NOMO-1 (cell line): Measurements from ENCODE around the gene SAMD14.
A peak's percentile ranks its signal among the peaks of the same experiment; 100 is the strongest.

Experiments used
- DNase-seq, 2 experiments: peaks; one replicate each; lab custom pipeline; 2025; ENCODE audit not compliant: unreplicated experiment in 2 of 2; lab: John Stamatoyannopoulos, UW

The SAMD14 gene

DNA sequence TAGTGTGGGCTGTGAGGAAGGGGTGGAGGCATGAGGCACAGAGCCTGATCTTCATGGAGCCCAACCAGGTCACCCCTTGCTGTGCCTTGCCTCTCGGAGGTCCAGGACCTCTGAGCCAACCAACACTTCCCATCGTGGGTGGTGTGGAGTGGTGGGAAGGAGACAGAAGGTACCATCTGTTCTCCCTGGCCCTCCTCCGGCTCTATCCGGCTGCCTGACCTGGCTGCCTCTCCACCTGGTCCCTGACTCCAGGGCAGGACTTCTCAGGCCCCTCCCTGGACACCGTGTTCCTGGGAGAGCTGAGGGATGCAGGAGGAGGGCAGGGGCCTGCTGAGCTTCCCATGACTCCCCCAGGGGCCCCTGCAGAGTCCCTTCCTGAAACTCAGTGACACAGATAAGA is 31.0 kb downstream of the SAMD14 start:
- no peak for DNase-seq

DNA sequence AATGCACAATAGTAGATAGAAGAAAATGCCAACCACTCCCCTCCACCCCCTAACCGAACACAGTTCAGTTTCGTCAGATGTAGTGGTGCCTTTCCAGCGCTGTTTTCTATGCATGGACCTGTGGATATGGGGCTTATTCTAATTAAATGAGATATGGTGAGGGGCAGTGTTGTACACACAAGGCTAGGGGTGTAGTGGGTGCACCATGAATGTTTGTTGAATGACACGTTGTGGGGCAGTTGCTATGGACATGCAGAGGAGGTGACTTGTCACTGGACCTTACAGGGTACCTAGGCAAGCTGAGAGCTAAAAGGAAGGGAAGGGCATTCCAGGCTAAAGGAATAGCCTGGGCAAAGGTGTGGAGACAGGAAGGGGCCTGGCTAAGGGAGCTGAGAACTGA is 31.4 kb downstream of the SAMD14 start:
- no peak for DNase-seq

DNA sequence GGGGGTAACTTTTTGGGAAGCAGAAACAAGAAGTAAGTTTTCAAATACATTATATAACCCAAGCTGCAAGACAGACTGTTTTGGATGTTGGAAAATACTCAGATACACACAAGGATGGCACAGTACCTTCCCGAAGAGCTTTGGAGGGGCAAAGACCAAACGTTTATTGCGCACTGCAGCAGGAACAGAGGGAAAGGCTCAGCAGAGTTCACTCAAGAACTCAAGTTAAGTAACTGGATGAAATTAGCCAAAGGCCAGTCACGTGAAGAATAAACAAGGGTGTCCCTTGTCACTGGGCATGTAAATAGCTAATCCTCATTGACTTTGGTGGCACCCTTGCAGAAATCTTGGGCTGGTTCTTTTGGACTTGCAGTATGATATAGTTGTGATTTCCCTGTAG is 32.0 kb downstream of the SAMD14 start:
- no peak for DNase-seq

DNA sequence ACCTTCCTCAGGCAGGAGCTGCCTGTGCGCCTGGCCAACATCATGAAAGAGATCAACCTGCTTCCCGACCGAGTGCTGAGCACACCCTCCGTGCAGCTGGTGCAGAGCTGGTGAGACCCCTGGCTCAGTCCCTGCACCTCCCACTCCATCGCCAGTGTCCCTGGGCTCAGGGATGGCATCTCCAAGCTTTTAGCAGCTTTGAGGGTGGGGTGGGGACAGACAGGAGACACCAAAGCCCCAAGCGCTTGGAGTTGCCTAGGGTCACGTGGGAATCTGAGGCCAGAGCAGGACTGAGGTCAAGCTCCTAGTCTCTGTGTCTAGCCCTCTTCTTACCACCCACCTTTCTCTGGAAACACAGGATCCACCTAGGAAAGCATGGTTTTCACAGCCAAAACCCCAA is 32.5 kb downstream of the SAMD14 start:
- no peak for DNase-seq

DNA sequence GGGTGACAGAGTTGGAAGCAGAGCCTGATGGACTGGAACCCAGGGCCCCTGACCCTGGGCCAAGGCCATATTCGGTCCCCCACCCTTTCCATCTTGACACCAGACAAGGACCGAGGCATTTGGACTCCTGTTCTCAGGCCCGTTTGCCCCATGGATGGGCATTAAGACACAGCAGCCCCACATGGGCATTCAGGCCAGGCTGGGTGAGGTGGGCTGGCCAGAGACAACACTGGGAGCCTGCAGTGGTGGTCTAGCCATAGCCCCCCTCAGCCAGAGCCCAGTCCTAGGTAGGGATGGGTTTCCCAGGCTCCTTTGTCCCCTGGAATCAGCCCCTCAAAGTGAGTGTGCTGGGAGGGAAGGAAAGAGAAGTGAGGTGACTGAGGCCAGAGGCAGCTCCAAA is 33.2 kb downstream of the SAMD14 start:
- DNase-seq, result no peak

DNA sequence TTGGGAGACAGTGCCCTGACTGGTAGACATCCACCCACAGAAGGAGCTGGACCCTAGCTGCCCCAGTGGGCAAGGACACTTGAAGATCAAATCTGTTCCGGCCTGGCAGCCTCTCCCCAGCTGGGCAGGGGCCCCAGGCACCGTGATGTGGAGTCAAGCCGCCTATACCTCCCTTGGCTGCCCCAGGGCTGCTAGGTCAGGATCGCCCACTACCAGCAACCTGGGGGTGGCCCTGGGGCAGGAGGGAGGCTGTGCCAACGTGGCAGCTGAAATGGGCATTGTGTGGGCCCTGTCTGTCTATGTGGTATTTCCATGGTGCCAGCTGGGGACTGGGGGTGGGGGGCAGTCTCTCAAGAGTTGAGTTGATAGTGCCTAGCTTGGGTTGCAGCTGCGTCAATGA is 33.9 kb downstream of the SAMD14 start:
- no peak for DNase-seq

DNA sequence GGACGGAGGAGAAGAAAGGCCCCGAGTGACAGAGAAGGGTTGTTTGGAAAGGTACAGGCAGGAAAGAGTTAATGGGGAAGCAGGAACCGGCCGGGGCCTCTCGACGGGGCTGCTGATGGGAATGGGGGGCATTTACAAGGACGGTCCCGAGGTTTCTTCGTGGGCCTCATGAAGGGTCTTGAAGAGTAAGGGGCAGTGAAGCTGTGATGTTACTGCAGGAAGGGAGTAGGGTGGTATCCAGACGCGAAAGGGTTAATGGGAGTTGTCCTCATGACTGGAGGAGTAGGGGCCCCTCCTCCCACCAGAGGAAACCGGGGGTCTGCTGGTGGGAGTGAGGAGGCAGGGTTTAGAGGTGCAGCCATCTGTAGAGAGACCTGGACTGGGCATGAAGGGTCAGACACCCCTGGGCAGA is 34.3 kb downstream of the SAMD14 start:
- no peak for DNase-seq

DNA sequence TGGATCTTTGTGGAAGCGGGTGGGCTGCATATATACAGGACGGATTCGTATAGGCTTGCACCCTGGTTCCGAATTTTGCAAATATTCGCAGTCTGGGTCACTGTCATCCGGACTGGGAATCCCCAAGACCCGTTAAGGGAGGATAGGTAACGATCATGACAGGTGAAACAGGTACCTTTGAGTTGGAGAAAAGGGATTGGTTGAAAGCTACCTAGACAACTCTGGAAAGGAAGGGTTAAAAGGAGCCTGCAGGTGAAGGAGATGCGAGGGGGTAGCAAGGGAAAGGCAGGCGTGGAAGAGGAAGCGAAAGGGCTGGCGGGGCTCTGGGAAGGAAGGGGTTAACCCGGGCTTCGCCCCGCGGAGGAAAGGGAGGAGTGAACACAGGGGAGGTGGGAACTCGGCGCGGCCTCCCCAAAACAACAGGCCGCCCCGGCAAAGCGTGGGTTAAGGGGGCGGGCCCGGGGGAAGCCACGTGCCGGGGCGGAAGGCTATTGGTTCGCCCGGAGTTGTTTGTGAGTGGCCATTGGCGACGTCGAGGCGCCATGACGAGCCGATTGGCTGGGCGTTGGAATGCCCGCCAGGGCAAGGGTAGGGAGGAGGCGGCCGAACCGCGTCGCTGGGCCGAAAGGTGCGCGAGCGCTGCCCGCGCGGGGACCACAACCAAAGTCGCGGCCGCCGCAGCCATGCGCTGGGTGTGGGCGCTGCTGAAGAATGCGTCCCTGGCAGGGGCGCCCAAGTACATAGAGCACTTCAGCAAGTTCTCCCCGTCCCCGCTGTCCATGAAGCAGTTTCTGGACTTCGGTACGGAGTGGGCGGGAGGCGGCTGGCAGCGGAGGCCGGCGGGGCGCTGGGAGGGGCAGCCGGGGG is 35.0 kb downstream of the SAMD14 start, which contains the start of gene PDK2:
PDK2 (plus strand) TSS at position 599 of the 867 bp plus-strand sequence; CDS start at position 684, 85 bp downstream.
- DNase-seq, result peak; percentile 95 to 97

DNA sequence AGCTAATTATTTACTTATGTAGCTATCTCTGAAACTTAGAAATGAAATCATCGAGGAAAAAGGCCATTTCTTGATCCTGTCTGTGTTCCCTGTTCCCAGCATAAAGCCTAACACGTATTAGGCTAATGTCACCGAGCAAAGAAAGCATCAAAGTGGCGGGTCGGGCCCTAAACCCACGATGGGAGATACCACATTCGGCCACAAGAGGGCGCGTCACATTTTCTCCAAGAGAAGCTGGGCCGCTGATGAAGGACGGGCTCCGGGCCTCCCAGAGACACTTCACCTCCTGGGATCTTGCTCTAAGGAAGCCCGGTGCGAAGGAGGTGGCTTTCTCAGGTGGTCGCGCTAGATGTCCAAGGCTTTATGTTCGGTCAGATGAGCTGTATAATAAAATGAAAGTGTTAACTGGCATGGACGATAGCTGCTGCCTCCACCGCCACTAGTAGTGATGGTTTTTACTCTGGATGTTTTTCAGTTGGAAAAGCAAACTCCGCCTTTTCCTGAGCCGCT is 35.7 kb downstream of the SAMD14 start:
- DNase-seq, result peak; percentile 67 to 72

DNA sequence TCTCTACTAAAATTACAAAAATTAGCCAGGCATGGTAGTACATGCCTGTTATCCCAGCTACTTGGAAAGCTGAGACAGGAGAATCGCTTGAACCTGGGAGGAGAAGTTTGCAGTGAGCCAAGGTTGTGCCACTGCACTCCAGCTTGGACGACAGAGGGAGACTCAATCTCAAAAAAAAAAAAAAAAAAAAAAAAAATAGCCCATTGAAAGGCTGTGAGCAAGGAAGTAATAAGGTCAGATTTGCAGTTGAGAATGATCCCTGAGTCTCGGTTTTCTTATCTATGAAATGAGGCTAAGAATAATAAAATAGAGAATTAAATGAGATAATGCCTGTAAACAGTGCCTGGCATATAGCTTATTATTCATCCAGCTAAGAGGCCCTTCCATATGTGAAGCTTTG is 36.2 kb downstream of the SAMD14 start:
- no peak for DNase-seq

DNA sequence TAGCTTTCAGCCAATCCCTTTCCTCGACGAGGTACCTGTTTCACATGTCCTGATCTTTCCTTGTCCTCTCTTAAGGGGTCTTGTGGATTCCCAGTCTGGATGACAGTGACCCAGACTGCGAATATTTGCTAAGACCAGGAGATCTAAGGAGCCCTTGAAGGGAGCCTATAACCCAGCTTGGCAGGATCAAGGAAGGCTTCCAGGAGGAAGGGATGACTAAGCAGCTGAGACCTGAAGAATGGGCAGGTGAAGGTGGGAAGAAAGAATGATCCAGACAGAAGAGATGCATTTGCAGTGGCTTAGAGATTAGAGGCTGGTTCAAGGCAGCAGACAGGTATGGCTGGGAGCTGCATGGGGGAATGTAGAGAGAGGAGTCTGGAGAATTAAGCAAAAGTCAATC is 36.7 kb downstream of the SAMD14 start:
- DNase-seq, result no peak

DNA sequence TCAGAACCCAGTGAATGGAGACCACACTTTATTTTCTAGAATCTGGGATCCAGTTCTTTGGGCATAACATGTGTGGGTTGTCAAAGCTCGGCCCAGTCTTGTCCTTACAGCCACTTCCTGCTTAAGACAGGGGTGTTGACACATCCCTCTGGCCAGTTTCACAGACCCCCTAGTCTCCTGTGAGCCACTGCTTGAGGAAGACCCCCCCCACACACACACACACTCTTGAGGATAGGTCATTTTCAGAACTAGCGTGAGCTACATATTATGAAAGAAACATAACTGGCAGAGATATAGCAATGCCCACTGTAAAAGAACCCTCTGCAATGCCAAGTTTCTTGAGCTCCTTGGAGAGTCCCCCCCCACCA is 38.1 kb downstream of the SAMD14 start:
- no peak for DNase-seq

DNA sequence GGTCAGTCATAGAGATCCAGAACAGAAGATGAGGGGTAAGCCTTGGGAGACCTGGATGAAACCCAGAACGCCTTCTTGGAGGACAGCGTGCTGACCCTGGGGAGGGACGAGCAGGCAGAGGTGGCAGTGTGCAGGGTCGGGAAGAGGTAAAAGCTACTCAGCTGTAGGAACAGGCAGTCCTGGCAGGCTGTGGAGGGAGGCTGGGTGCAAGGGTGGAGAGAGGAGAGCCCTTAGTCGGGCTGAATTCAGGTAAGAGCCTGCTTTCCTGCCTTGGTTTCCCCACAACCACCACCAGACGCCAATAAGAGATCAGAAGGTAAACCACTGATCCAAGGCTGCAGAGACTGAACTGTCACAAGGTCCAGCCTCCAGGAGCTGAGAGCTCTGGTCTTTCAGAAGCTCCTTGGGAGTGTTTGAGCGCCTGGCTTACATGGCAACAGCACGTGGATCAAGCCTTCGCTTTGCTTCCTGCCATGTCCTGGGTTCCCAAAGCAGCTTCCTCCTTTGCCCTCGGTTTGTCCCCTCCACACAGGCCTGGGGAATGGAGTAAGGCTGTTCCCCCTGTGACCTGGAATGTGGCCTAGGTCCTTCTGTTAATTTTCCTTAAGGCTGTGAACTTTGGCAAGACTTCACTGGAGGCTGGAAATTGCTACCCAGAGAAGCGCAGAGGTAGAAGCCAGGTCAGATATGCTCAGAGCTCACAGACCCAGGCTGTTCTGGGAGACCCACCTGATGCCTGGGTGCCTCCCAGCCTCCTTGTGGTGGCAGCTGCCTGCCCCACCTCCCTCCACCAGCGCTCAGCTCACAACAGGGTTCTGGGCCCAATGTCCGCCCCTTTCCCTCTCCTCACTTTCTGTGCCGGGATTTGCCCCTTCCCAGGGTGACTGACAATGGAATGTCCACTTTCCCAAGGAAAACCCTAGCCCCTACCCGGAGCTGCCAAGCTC is 38.7 kb downstream of the SAMD14 start:
- no peak for DNase-seq

DNA sequence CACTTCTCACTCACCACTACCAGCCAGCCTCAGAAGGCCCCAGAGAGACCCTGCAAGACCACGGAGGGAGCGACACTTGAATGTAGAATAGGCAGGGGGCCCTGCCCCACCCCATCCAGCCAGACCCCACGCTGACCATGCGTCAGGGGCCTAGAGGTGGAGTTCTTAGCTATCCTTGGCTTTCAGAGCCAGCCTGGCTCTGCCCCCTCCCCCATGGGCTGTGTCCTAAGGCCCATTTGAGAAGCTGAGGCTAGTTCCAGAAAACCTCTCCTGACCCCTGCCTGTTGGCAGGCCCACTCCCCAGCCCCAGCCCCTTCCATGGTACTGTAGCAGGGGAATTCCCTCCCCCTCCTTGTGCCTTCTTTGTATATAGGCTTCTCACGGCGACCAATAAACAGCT is 39.9 kb downstream of the SAMD14 start:
- no peak for DNase-seq

DNA sequence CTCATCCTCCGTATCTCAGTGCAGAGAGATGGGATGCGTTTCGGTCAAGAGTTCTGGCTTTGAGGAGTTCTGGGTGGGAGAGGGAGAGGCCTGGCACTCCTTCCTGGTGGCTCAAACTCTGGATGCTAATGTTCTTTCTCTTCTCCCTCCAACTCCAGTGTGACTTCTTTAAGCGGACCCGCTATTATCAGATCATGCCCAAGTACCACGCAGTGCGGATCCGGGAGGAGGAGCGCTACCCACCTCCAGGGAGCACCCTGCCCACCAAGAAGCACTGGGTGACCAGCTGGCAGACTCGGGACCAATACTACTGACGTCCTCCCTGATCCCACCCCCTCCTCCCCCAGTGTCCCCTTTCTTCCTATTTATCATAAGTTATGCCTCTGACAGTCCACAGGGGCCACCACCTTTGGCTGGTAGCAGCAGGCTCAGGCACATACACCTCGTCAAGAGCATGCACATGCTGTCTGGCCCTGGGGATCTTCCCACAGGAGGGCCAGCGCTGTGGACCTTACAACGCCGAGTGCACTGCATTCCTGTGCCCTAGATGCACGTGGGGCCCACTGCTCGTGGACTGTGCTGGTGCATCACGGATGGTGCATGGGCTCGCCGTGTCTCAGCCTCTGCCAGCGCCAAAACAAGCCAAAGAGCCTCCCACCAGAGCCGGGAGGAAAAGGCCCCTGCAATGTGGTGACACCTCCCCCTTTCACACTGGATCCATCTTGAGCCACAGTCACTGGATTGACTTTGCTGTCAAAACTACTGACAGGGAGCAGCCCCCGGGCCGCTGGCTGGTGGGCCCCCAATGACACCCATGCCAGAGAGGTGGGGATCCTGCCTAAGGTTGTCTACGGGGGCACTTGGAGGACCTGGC is 40.8 kb downstream of the SAMD14 start:
- DNase-seq, result no peak

DNA sequence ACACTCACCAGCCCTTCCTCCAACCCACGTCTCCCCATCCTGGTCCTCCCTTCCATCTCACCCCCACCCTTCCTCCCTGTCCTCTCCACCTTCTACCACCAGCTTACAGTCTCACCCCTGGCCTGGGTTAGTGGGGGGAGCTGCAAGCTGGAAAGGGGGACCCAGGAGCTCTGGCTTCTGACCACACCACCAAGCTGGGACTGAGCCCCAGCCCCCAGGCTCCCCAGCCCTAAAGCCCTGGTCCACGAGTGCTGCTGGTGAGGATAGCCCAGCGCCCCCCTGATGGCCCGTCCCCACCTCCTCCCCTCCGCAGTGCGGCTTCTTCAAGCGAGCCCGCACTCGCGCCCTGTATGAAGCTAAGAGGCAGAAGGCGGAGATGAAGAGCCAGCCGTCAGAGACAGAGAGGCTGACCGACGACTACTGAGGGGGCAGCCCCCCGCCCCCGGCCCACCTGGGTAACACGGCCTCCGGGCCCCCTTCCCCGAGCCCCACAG is 42.0 kb downstream of the SAMD14 start:
- DNase-seq, result no peak

DNA sequence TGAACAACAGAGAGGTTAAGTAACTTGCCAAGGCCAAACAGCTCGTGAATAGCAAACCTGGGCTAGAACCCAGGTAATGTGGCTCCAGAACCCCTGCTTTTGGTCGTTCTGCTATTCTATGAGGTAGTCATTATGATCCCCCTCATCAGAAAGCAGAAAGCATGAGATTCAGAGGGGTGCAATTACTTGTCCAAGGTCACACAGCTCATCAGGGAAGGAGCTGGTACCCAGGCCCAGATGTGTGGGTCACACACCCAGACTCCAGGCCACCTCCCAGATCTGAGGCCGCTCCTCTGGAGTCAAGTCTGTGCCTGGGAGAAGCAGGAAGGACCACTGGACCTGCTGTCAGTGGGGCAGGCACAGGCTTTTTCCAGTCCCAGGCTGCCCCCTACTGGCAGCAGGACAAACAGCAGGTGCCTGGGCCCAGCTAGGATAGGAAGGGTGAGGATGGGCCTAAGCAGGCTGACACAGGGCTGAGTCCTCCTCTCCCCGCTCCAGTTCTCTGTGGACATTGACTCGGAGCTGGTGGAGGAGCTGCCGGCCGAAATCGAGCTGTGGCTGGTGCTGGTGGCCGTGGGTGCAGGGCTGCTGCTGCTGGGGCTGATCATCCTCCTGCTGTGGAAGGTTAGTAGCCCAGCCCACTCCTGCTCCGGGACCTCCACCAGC is 42.6 kb downstream of the SAMD14 start:
- peak; percentile 64 to 65 for DNase-seq

DNA sequence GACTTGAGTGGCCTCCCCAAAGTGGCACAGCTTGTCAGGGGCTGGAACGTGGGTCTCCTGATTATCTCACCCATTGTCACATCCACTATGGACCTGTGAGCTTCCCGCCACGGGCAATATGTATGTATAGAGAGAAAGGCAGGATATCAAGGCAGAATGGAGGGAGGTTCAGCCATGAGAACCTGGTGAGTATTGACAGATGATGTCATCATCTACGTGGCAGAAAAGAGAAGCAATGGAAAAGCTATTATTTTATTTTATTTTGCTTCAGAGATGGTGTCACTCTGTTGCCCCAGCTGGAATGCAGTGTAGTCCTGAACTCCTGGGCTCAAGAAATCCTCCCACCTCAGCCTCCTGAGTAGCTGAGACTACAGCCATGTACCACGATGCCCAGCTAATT is 48.2 kb downstream of the SAMD14 start:
- DNase-seq, result no peak

DNA sequence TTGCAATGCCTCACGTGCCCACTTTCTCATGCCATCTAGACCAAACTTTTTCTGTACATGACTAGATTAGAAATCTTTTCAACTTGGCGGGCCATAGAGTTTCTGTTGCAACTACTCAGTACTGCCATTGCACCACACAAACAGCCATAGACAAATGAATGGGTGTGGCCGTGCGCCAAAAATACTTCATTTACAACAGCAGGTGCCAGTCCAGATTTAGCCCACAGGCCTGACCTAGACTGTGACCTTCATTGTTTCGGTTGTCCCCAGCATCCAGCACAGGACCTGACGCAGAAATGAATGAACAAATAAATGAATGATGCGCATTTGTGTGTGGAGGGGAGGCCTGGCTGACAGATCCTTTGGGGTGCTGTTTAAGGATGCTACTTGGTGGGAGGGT is 49.1 kb downstream of the SAMD14 start:
- peak; percentile 22 to 36 for DNase-seq

DNA sequence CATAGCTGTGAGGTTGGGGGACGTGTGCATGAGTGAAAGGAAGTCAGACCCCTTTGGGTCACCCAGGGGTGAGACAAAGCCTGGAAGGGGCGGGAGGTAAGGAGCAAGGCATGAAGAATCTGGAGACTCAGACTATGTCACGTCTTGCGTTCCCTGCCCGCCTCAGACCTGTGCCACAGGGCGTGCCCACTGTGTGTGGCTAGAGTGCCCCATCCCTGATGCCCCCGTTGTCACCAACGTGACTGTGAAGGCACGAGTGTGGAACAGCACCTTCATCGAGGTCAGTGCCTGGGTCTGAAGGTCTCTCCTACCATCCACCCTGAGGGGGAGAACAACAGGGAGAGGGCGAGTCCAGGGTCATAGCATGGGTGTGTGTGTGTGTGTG is 49.9 kb downstream of the SAMD14 start:
- DNase-seq, result no peak
